ENCODE measurements around the gene KLK6. TPM values are rescaled to one million over a fixed set of nuclear protein-coding genes. Genes with fewer than 3 reads are reported as not detected.

The KLK6 gene
- total RNA-seq: not detected in 2 replicates

DNA sequence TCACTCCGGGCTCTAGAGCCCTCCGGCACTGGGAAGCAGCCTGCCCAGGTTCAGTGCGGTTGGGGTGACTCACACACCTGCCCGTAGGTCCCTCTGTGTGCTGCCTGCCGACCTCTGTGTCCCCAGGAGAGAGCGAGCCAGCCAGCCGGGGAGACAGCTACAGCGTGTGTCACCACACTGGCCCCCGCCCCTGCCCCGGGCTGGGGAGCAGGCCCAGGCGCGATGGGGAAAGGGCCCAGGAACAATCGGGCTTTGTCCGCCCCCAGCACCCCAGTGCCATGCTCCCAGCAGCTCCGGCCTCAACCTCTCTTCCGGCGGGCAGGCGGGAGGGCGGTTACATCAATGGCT lies at the start of gene KLK6:
TSS of gene KLK6 (minus strand) at position 179 of the 348 bp plus-strand sequence. CDS start 1,487 bp downstream, outside the sequence.
- DNase-seq (ENCODE audit: low spot score): no peak
- no peaks in the 10 kb centered on the region for H3K4me1 Mint-ChIP-seq (ENCODE audit: low read depth)
- no peaks in the 10 kb centered on the region for H3K36me3 Mint-ChIP-seq (ENCODE audit: low read depth)
- H3K4me3 Mint-ChIP-seq: no peak within 1 kb of the TSS
- H3K9me3 Mint-ChIP-seq: no peaks in the 10 kb centered on the region
- H3K27me3 Mint-ChIP-seq (ENCODE audit: insufficient read depth): no peaks in the 10 kb centered on the region
- H3K27ac Mint-ChIP-seq: no peak within 1 kb of the TSS
- intact Hi-C loops (cut with micrococcal nuclease): no loop called here

DNA sequence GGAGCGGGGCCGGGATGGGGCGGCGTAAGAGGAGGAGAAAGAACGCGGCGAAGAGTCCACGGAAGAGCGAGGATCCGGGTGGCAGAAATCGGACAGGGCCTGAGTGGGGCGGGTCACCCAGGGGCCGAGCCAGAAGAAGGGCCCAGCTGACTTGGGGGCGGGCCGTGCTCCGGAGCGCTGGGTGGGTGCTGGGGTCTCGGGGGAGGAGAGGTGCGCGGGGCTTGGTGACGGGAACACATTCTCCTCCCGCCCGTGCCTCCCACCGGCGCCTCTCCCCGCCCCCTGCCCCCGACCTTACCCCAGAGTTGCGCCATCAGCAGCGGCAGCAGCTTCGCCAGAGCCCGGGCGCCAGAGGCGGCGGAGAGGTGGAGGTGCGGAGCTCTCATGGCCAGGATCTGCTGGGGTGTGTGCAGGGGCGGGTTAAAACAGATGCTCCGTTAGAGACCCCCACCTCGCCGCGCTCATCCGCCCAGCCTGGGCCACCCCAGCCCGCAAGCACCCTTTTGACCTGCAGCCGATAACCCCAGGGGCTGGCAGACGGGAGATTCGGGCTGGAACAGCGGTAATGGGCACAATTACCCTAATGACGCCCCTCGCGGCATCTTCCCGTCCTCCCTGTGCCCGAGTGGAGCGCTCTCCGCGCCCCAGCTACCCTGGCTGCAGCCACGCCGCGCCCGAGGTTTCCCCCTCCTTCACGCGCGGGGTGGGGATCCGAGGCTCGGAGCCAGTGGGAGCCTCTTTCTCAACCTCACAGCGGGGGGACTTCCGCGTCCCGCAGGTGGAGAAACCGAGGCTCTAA lies 49.6 kb upstream of the KLK6 start:
- H3K27ac Mint-ChIP-seq: no peak overlapping the region
- intact Hi-C loops (cut with micrococcal nuclease): no loop called here
- peaks cover 2% of the 10 kb centered on the region for H3K36me3 Mint-ChIP-seq (ENCODE audit: low read depth)
- H3K4me1 Mint-ChIP-seq (ENCODE audit: low read depth): peaks cover 12% of the 10 kb centered on the region
- no peaks in the 10 kb centered on the region for H3K9me3 Mint-ChIP-seq
- peak overlapping the region; percentile 56 for H3K4me3 Mint-ChIP-seq
- peaks cover 59% of the 10 kb centered on the region for H3K27me3 Mint-ChIP-seq (ENCODE audit: insufficient read depth)
- DNase-seq (ENCODE audit: low spot score): no peak

DNA sequence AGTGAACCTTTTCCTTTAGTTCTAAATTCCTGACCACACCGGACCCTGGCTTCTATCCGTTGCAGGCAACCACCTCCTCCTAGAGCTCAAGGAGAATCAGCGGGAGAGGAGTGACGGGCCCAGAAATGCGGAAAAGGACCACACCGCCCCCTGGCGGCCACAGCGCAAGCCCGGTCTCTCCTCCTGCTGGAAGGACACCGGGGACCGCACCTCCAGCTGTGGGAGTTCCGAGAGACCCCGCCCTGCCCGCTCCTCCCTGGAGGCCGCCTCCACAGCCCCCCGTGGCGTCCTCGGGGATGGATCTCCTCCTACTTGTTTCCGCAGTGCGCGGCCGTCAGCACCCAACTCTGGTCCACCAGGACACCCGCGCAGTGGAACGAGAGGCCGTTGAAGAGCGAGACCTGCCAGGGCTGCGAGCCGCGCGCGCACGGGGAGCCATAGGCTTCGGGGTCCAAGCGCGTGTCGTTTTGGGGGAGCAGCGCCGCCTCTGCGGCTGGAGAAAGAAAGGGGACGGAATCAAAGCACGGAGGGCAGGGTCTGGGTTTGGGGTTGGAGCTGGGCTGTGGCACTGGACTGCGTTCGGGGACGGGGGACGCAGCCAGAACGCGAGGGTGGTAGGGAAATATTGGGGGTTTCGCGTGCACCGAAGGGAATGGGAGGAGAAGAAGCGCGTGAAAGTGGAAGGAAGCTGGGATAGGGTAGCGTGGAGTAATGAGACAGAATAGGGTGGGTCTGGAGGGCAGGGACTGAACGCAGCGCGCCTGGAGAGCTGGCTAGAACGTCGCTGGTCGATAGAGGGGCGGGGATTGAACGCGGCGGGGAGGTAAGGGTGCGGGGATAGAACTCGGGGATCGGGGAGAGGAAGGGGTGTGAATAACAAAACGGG lies 47.6 kb upstream of the KLK6 start:
- H3K27ac Mint-ChIP-seq: no peak overlapping the region
- peaks cover 12% of the 10 kb centered on the region for H3K4me1 Mint-ChIP-seq (ENCODE audit: low read depth)
- no peak overlapping the region for H3K4me3 Mint-ChIP-seq
- peaks cover 57% of the 10 kb centered on the region for H3K27me3 Mint-ChIP-seq (ENCODE audit: insufficient read depth)
- H3K36me3 Mint-ChIP-seq (ENCODE audit: low read depth): peaks cover 2% of the 10 kb centered on the region
- DNase-seq (ENCODE audit: low spot score): no peak
- H3K9me3 Mint-ChIP-seq: no peaks in the 10 kb centered on the region
- intact Hi-C loops (cut with micrococcal nuclease): no loop called here

DNA sequence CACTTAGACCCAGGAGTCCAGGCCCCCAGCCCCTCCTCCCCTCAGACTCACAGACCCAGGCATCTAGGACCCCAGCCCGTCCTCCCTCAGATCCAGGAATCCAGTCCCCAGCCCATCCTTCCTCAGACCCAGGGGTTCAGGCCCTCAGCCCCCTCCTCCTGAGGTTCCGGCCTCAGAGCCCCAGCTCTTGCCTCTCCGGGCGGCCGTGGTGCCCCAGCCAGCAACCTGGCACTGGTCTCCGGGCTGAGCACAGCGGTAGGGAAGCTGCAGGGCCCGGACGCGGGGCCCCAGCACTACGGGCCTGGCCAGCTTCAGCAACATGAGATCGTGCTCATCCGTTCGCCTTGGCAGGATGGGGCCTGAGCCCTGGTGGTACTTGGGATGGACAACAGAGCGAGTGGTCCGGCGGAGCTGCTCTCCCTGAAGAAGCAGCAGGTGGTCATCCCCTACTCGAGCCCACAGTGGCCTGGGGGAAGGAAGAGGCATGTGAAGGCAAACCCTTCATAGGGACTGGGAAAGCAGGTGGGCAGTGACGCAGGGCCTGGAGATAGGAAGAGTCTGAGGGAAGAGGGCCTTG lies 46.4 kb upstream of the KLK6 start:
- H3K27me3 Mint-ChIP-seq (ENCODE audit: insufficient read depth): peaks cover 49% of the 10 kb centered on the region
- H3K4me3 Mint-ChIP-seq: no peak overlapping the region
- H3K27ac Mint-ChIP-seq: no peak overlapping the region
- H3K36me3 Mint-ChIP-seq (ENCODE audit: low read depth): peaks cover 2% of the 10 kb centered on the region
- no peaks in the 10 kb centered on the region for H3K9me3 Mint-ChIP-seq
- no peak for DNase-seq (ENCODE audit: low spot score)
- intact Hi-C loops (cut with micrococcal nuclease): no loop called here
- H3K4me1 Mint-ChIP-seq (ENCODE audit: low read depth): peaks cover 12% of the 10 kb centered on the region

DNA sequence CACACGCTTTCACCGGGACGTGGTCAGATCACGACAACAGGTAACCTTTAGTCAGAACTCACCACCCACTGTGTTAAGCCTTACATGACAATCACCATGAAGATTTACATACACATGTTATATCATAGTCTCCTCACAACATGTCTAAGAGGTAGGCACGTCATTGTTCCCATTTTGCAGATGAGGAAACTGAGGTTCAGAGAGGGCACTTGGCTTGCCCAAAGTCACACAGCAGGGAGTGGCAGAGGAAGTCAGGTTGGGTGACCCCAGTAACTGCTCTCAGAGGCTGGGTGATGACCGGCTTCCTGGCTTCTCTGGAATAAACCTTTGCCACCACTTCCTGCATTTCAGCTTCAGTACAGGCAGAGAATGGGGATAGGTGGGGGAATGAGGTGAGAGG lies 44.9 kb upstream of the KLK6 start:
- intact Hi-C loops (cut with micrococcal nuclease): no loop called here
- no peak overlapping the region for H3K27ac Mint-ChIP-seq
- H3K27me3 Mint-ChIP-seq (ENCODE audit: insufficient read depth): peaks cover 37% of the 10 kb centered on the region
- H3K9me3 Mint-ChIP-seq: no peaks in the 10 kb centered on the region
- H3K36me3 Mint-ChIP-seq (ENCODE audit: low read depth): peaks cover 2% of the 10 kb centered on the region
- H3K4me1 Mint-ChIP-seq (ENCODE audit: low read depth): peaks cover 7% of the 10 kb centered on the region
- no peak for DNase-seq (ENCODE audit: low spot score)
- H3K4me3 Mint-ChIP-seq: no peak overlapping the region

DNA sequence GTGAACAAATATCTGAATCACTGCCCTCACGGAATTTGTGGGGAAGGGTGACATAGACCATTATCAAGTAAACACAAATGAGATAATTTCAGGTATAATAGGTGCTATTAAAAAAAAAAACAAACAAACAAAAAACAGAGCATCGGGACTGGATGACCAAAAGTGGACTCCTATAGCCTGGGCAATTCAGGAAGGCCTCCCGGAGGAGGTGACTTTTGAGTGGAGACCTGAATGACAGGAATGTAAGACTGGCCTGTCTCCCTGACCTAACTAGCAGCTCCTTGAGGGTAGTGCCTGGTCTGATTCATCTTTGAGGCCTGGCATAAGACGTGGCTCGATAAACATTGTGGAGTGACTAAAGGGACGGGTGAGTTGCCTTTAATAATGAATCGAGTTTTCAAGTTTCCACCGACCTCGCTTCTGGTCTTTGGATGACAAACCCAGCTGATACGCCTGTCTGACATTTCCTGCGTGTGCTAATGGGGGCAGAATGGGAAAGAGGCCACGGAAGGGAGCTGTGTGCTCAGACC lies 43.3 kb upstream of the KLK6 start:
- H3K4me3 Mint-ChIP-seq: no peak overlapping the region
- peaks cover 28% of the 10 kb centered on the region for H3K27me3 Mint-ChIP-seq (ENCODE audit: insufficient read depth)
- H3K27ac Mint-ChIP-seq: no peak overlapping the region
- no peaks in the 10 kb centered on the region for H3K4me1 Mint-ChIP-seq (ENCODE audit: low read depth)
- intact Hi-C loops (cut with micrococcal nuclease): no loop called here
- H3K36me3 Mint-ChIP-seq (ENCODE audit: low read depth): peaks cover 2% of the 10 kb centered on the region
- no peak for DNase-seq (ENCODE audit: low spot score)
- no peaks in the 10 kb centered on the region for H3K9me3 Mint-ChIP-seq

DNA sequence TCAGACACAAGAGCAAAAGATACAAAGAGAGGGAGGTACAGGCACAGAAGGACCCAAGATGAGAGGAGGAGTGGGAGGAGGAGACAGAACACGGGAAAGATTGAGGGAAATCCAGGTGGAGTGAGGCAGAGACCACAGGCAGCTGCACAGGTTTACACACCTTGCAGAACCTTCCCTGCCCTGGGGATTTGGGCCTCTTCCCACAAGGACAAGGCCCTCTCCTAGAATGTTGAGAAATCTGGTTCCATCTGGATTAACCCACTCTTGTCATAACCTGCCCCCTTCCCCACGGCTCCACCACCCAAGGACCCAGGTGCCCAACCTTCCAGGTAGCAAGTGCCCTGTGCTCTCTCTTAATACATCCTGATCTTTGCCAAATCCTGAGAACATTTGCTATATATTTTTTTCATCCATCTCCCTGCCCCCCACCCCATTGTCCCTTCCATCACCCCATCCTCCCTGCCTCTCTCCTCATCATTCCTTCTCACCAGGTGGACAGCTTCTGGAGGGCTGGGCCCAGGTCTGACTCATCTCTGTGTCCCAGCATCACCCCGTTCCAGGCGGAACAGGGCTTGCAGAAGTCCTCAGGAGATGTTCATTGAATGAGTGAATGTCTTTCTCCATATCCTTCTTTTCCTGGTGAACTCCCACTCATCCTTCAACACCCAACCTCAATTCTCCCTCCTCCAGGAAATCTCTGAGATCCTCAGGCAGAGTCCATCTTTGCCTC lies 40.8 kb upstream of the KLK6 start:
- no peak for DNase-seq (ENCODE audit: low spot score)
- Mint-ChIP-seq H3K9me3 (no peaks in the 10 kb centered on the region), H3K36me3 (ENCODE audit: low read depth) (no peaks in the 10 kb centered on the region), H3K27me3 (ENCODE audit: insufficient read depth) (peaks cover 8% of the 10 kb centered on the region), H3K4me3 (no peak overlapping the region), H3K4me1 (ENCODE audit: low read depth) (no peaks in the 10 kb centered on the region), H3K27ac (no peak overlapping the region)
- intact Hi-C loops (cut with micrococcal nuclease): no loop called here

DNA sequence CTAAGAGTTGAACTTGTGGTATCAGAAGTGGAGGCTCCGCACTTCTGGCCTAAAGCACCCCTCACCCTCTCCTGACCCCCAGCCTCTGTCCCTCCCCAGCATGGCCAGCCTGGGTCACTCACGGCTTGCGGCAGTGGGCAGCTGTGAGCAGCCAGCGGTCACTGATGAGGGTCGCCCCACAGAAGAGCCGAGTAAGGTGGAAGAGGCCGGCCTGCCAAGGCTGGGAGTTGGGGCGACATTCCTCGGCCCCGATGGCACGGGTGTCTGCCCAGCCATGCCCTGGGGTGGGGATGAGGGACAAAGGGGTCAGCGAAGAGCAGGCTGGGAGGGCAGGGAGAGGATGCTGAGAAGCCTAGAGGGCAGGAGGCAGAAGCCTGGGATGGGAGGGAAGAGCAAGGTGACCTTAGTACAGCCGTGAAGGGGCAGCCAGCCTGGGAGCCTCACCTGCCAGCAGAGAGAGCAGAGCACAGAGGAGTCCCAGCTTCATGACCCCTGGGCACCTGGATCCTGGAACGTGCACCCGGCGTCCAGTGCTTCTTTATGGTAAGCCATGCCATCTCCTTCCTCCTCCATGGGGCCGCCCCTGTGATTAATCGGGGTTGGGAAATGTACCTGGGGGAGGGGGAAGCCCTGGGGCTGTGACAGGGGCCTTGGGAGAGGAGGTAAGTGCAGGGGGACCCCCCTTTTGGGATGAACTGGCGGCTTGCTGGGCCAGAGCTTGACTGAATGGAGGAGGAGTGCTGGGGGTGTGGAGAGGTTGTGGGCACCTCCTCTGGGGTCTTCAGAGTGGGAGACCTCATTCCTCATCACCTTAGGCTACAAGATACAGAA lies 39.9 kb upstream of the KLK6 start:
- intact Hi-C loops (cut with micrococcal nuclease): no loop called here
- H3K4me3 Mint-ChIP-seq: no peak overlapping the region
- H3K4me1 Mint-ChIP-seq (ENCODE audit: low read depth): no peaks in the 10 kb centered on the region
- H3K27ac Mint-ChIP-seq: no peak overlapping the region
- DNase-seq (ENCODE audit: low spot score): no peak
- no peaks in the 10 kb centered on the region for H3K9me3 Mint-ChIP-seq
- no peaks in the 10 kb centered on the region for H3K36me3 Mint-ChIP-seq (ENCODE audit: low read depth)
- no peaks in the 10 kb centered on the region for H3K27me3 Mint-ChIP-seq (ENCODE audit: insufficient read depth)

DNA sequence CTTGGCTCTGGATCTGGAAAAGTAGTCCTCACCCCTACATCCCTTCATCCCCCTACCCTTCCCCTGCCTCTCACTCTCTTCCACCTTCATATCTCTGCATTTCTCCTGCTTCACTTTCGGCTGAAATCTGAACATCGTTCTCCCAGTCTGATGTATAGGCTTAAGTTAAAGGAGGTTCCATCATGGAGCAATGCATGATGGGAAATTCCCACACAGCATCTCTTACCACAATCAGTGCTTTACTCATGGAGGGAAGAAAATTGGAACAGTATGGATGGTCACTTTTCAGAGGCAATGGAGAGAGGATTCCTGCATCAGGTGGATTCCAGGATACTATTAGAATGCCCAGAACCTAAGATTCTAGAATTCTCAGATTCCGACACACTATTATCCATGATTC lies 38.1 kb upstream of the KLK6 start:
- no peaks in the 10 kb centered on the region for H3K9me3 Mint-ChIP-seq
- intact Hi-C loops (cut with micrococcal nuclease): no loop called here
- H3K4me1 Mint-ChIP-seq (ENCODE audit: low read depth): no peaks in the 10 kb centered on the region
- no peak overlapping the region for H3K27ac Mint-ChIP-seq
- no peak for DNase-seq (ENCODE audit: low spot score)
- no peaks in the 10 kb centered on the region for H3K36me3 Mint-ChIP-seq (ENCODE audit: low read depth)
- H3K4me3 Mint-ChIP-seq: no peak overlapping the region
- H3K27me3 Mint-ChIP-seq (ENCODE audit: insufficient read depth): no peaks in the 10 kb centered on the region

DNA sequence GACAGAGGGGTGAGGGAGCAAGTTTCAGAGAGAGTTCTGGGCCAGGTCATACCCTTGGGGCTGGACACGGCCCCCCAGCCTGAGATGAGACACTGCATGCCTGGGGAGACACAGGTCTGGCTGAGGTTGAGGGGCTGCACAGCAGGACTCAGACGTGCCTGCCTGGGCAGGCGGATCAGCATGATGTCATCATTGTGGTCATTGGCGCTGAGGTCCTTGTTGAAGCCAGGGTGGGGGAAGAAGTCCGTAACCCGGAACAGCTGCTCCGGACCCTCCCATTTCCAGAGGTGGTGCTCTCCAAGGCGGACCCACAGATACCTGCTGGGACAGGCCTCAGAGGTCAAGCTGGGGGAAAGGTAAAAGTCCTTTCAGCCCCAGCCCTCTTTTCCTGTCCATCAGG lies 37.0 kb upstream of the KLK6 start:
- DNase-seq (ENCODE audit: low spot score): no peak
- peaks cover 3% of the 10 kb centered on the region for H3K27me3 Mint-ChIP-seq (ENCODE audit: insufficient read depth)
- H3K36me3 Mint-ChIP-seq (ENCODE audit: low read depth): no peaks in the 10 kb centered on the region
- no peaks in the 10 kb centered on the region for H3K4me1 Mint-ChIP-seq (ENCODE audit: low read depth)
- no peak overlapping the region for H3K4me3 Mint-ChIP-seq
- intact Hi-C loops (cut with micrococcal nuclease): no loop called here
- no peaks in the 10 kb centered on the region for H3K9me3 Mint-ChIP-seq
- no peak overlapping the region for H3K27ac Mint-ChIP-seq

DNA sequence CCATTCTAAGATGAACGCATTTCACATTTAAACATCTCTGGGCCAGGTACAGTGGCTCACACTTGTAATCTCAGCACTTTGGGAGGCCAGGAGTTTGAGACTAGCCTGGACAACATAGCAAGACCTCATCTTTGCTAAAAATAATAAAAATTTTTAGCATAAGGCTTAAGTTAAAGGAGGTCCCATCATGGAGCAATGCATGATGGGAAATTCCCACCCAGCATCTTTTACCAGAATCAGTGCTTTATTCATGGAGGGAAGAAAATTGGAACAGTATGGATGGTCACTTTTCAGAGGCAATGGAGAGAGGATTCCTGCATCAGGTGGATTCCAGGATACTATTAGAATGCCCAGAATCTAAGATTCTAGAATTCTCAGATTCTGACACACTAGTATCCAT lies 35.9 kb upstream of the KLK6 start:
- no peak overlapping the region for H3K4me3 Mint-ChIP-seq

DNA sequence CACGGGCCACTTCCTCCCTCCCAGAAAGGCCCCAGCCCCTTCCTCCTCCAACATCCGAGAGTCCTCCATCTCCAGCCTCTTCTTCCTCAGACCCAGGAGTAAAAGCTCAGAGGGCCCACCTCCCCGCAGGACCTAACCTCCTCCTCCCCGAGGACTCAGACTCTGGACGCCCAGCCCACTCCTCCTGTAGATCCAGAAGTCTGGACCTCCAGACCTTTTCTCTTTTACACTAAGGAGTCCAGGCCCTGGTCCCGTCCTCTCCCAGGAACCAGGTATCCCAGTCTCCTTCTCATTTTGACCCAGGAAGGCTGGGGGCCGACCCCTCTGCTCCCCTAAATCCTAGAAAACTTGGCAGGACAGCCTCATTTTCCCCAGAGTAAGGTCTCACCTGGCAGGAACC lies 33.9 kb upstream of the KLK6 start:
- no peaks in the 10 kb centered on the region for H3K36me3 Mint-ChIP-seq (ENCODE audit: low read depth)
- no peaks in the 10 kb centered on the region for H3K9me3 Mint-ChIP-seq
- no peak for DNase-seq (ENCODE audit: low spot score)
- no peak overlapping the region for H3K27ac Mint-ChIP-seq
- no peaks in the 10 kb centered on the region for H3K4me1 Mint-ChIP-seq (ENCODE audit: low read depth)
- H3K27me3 Mint-ChIP-seq (ENCODE audit: insufficient read depth): peaks cover 5% of the 10 kb centered on the region
- intact Hi-C loops (cut with micrococcal nuclease): no loop called here
- no peak overlapping the region for H3K4me3 Mint-ChIP-seq

More for the DNA sequence above, 35.9 kb upstream of the KLK6 start:
- Mint-ChIP-seq H3K27ac (no peak overlapping the region), H3K9me3 (no peaks in the 10 kb centered on the region), H3K36me3 (ENCODE audit: low read depth) (no peaks in the 10 kb centered on the region), H3K27me3 (ENCODE audit: insufficient read depth) (peaks cover 5% of the 10 kb centered on the region), H3K4me1 (ENCODE audit: low read depth) (no peaks in the 10 kb centered on the region)
- DNase-seq (ENCODE audit: low spot score): no peak
- intact Hi-C loops (cut with micrococcal nuclease): no loop called here
